Left lung (tissue), 10 donors: ENCODE data around the gene TMEFF1. TPM values are rescaled to one million over a fixed set of nuclear protein-coding genes. Genes with fewer than 3 reads are reported as not detected.

Source experiments
- ATAC-seq: fragments of 200-7000 bp; cut with Tn5 transposase; one replicate; pipeline ENCODE4 v1.9.1; 2020; ENCODE audit warnings: moderate library complexity
- DNase-seq, 4 donors: peaks; one replicate each; pipeline ENCODE4 v3.0.0-alpha.2; 2013 to 2020
- H3K27ac ChIP-seq, 2 donors: fragments of 200-600 bp; sonication (generic) in 1 of 2; one replicate each; pipeline versions ENCODE4 v1.5.0 to v1.8.0; 2020 to 2021
- H3K27me3 ChIP-seq, 2 donors: fragments of 200-600 bp; sonication (generic) in 1 of 2; one replicate each; pipeline versions ENCODE4 v1.5.0 to v1.8.0; 2020 to 2021
- H3K36me3 ChIP-seq, 2 donors: fragments of 200-600 bp; sonication (generic) in 1 of 2; one replicate each; pipeline versions ENCODE4 v1.5.0 to v1.8.0; 2020 to 2021
- H3K4me1 ChIP-seq, 2 donors: fragments of 200-600 bp; one replicate each; pipeline ENCODE4 v1.8.0; 2021
- H3K4me3 ChIP-seq, 2 donors: fragments of 200-600 bp; sonication (generic) in 1 of 2; one replicate each; pipeline versions ENCODE4 v1.5.0 to v1.8.0; 2020 to 2021; ENCODE audit warnings: mild to moderate bottlenecking in 1 of 2
- H3K9me3 ChIP-seq, 2 donors: fragments of 200-600 bp; sonication (generic) in 1 of 2; one replicate each; pipeline versions ENCODE4 v1.5.0 to v1.8.0; 2020 to 2021
- CTCF ChIP-seq, 2 donors: fragments of 200-600 bp; sonication (generic) in 1 of 2; IDR thresholded peaks; one replicate each; pipeline versions ENCODE4 v1.5.0 to v1.8.0; 2021; ENCODE audit warnings: antibody characterized with exemption in 2 of 2
- intact Hi-C, 2 donors: fragments of 100-400 bp; cut with DNase I; formaldehyde crosslinking; loops; one replicate each; pipeline versions ENCODE4 v1.11.2 to v1.14.2; 2022
- polyA plus RNA-seq, 6 donors: library from polyadenylated mRNA; unstranded; fragments of 120-200 nt; gene quantifications; one replicate each; pipeline ENCODE4 v1.2.1, GENCODE V29; 2013; ENCODE audit not compliant: insufficient read length in 6 of 6
- total RNA-seq, 2 donors: library from RNA; stranded (reverse); fragmentation: NEBNext Ultra II Directional; extraction: Animal tissue kit (Norgen Biotek cat#: 25700); gene quantifications; one replicate each; pipeline ENCODE4 v1.2.1, GENCODE V29; 2021
- donor health status: DM: no; HTN: yes; CAD: no.
- donor health status: DM: no; HTN: no; CAD: no.

The TMEFF1 gene
- total and polyA plus RNA-seq, 8 donors: 0.58 to 4.4 (median 2.6) TPM; not detected in 1

GRCh38 chr9:100605405-100605804 lies 132.5 kb downstream of the TMEFF1 start:
- ATAC-seq: no peak
- H3K27me3 ChIP-seq: no peaks in the 10 kb centered on the region
- intact Hi-C loops: no loop called here

GRCh38 chr9:100619194-100619593 lies 146.2 kb downstream of the TMEFF1 start:
- no peak for TF ChIP-seq CTCF (IDR thresholded peaks at IDR 0.05)
- Histone ChIP-seq H3K27me3 (no peaks in the 10 kb centered on the region), H3K36me3 (no peaks in the 10 kb centered on the region), H3K4me1 (no peaks in the 10 kb centered on the region), H3K9me3 (peaks cover 0 to 16% of the 10 kb centered on the region in 2 donors), H3K27ac (no peak overlapping the region), H3K4me3 (no peak overlapping the region)
- DNase-seq (no peak), ATAC-seq (no peak)
- intact Hi-C loops: no loop called here

More at GRCh38 chr9:100605405-100605804, 132.5 kb downstream of the TMEFF1 start:
- Histone ChIP-seq H3K4me3 (no peak overlapping the region), H3K4me1 (no peaks in the 10 kb centered on the region), H3K36me3 (no peaks in the 10 kb centered on the region), H3K9me3 (no peaks in the 10 kb centered on the region), H3K27ac (no peak overlapping the region)
- TF ChIP-seq CTCF (IDR thresholded peaks at IDR 0.05): no peak
- no peak for DNase-seq

- Histone ChIP-seq H3K9me3 (peaks cover 0 to 16% of the 10 kb centered on the region in 2 donors), H3K4me3 (no peak overlapping the region), H3K27ac (no peak overlapping the region), H3K36me3 (no peaks in the 10 kb centered on the region), H3K4me1 (no peaks in the 10 kb centered on the region), H3K27me3 (no peaks in the 10 kb centered on the region)
- DNase-seq: no peak
- ATAC-seq: no peak
- no peak for TF ChIP-seq CTCF (IDR thresholded peaks at IDR 0.05)
- intact Hi-C loops: no loop called here
Observed at GRCh38 chr9:100619665-100620064, 146.7 kb downstream of the TMEFF1 start.

- Histone ChIP-seq H3K9me3 (peaks cover 0 to 8% of the 10 kb centered on the region in 2 donors), H3K27ac (no peak overlapping the region), H3K27me3 (no peaks in the 10 kb centered on the region), H3K36me3 (no peaks in the 10 kb centered on the region), H3K4me3 (no peak overlapping the region), H3K4me1 (no peaks in the 10 kb centered on the region)
- intact Hi-C loops: no loop called here
- DNase-seq (no peak), ATAC-seq (no peak)
- TF ChIP-seq CTCF (IDR thresholded peaks at IDR 0.05): no peak
Observed at GRCh38 chr9:100623969-100624368, 151.0 kb downstream of the TMEFF1 start.

- intact Hi-C loops: no loop called here
- H3K27me3 ChIP-seq: no peaks in the 10 kb centered on the region
- no peak for DNase-seq
- H3K4me1 ChIP-seq: no peaks in the 10 kb centered on the region
- H3K4me3 ChIP-seq: no peak overlapping the region
- no peaks in the 10 kb centered on the region for H3K36me3 ChIP-seq
- no peak overlapping the region for H3K27ac ChIP-seq
- H3K9me3 ChIP-seq: peaks cover 0 to 3% of the 10 kb centered on the region in 2 donors
- no peak for ATAC-seq
- TF ChIP-seq CTCF (IDR thresholded peaks at IDR 0.05): no peak
Observed at GRCh38 chr9:100626949-100627348, 154.0 kb downstream of the TMEFF1 start.

Other genes starting within 250 kb of the TMEFF1 start
- 10 to 100 TPM; 10.5 to 13.7 TPM for gene TEX10, start 120.2 kb upstream of the TMEFF1 start, total RNA-seq
- gene TEX10, start 120.2 kb upstream of the TMEFF1 start, polyA plus RNA-seq: 10 to 100 TPM; 39.0 to 46.8 (median 43.2) TPM
- gene MSANTD3, start 46.0 kb upstream of the TMEFF1 start, total RNA-seq: 10 to 100 TPM; 30.7 to 31.7 TPM
- gene MSANTD3, start 46.0 kb upstream of the TMEFF1 start, polyA plus RNA-seq: 10 to 100 TPM; 19.9 to 24.7 (median 21.7) TPM
- 1 to 10 TPM in 1 of 2 donors, under 1 TPM in 1; 0.85 to 1.0 TPM for gene CAVIN4, start 104.9 kb downstream of the TMEFF1 start, total RNA-seq
- 1 to 10 TPM; 1.7 to 2.6 (median 2.3) TPM for gene CAVIN4, start 104.9 kb downstream of the TMEFF1 start, polyA plus RNA-seq